Measurements from ENCODE around the gene TSTD1.

DNA sequence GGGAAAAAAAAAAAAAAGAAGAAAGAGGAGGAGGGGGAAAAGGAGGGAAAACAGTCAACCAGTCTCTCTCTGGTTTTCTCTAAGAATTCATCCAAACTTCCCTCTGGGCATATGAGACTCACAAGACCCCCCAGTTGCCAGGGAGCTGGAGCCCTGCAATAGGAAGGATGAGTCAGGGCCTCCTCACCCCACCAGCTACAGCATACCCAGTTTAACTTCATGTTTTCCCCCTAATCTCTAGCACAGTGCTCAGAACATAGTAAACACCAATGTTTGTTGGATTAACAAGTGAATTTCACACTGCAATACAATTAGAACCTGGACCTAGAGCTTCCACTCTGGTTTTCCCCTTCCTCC is 25.7 kb downstream of the TSTD1 start:
- TF ChIP-seq POLR2A (IDR thresholded peaks at IDR 0.05), result no peak
- TF ChIP-seq, protein P1, sequence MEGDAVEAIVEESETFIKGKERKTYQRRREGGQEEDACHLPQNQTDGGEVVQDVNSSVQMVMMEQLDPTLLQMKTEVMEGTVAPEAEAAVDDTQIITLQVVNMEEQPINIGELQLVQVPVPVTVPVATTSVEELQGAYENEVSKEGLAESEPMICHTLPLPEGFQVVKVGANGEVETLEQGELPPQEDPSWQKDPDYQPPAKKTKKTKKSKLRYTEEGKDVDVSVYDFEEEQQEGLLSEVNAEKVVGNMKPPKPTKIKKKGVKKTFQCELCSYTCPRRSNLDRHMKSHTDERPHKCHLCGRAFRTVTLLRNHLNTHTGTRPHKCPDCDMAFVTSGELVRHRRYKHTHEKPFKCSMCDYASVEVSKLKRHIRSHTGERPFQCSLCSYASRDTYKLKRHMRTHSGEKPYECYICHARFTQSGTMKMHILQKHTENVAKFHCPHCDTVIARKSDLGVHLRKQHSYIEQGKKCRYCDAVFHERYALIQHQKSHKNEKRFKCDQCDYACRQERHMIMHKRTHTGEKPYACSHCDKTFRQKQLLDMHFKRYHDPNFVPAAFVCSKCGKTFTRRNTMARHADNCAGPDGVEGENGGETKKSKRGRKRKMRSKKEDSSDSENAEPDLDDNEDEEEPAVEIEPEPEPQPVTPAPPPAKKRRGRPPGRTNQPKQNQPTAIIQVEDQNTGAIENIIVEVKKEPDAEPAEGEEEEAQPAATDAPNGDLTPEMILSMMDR (IDR thresholded peaks at IDR 0.05 in 8 of 11, conservative IDR thresholded peaks at IDR 0.05 in 3 of 11), result no peak

Data from spleen (tissue), 7 donors.